ENCODE measurements around the gene SEC14L3.

GRCh38 chr22:30470655-30471054 is 1.2 kb downstream of the SEC14L3 start:
- TF ChIP-seq, protein P1, sequence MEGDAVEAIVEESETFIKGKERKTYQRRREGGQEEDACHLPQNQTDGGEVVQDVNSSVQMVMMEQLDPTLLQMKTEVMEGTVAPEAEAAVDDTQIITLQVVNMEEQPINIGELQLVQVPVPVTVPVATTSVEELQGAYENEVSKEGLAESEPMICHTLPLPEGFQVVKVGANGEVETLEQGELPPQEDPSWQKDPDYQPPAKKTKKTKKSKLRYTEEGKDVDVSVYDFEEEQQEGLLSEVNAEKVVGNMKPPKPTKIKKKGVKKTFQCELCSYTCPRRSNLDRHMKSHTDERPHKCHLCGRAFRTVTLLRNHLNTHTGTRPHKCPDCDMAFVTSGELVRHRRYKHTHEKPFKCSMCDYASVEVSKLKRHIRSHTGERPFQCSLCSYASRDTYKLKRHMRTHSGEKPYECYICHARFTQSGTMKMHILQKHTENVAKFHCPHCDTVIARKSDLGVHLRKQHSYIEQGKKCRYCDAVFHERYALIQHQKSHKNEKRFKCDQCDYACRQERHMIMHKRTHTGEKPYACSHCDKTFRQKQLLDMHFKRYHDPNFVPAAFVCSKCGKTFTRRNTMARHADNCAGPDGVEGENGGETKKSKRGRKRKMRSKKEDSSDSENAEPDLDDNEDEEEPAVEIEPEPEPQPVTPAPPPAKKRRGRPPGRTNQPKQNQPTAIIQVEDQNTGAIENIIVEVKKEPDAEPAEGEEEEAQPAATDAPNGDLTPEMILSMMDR (IDR thresholded peaks at IDR 0.05; ENCODE audit: poor library complexity): no peak
- TF ChIP-seq EZH2 (IDR thresholded peaks at IDR 0.05; ENCODE audit: borderline replicate concordance): no peak
